Measurements from ENCODE around the gene USP33.
"Not testable (repeated sequence)": the region's sequence is repeated elsewhere in the genome, so short reads cannot be mapped to it uniquely, and the experiment has no call there.

Gene USP33

DNA sequence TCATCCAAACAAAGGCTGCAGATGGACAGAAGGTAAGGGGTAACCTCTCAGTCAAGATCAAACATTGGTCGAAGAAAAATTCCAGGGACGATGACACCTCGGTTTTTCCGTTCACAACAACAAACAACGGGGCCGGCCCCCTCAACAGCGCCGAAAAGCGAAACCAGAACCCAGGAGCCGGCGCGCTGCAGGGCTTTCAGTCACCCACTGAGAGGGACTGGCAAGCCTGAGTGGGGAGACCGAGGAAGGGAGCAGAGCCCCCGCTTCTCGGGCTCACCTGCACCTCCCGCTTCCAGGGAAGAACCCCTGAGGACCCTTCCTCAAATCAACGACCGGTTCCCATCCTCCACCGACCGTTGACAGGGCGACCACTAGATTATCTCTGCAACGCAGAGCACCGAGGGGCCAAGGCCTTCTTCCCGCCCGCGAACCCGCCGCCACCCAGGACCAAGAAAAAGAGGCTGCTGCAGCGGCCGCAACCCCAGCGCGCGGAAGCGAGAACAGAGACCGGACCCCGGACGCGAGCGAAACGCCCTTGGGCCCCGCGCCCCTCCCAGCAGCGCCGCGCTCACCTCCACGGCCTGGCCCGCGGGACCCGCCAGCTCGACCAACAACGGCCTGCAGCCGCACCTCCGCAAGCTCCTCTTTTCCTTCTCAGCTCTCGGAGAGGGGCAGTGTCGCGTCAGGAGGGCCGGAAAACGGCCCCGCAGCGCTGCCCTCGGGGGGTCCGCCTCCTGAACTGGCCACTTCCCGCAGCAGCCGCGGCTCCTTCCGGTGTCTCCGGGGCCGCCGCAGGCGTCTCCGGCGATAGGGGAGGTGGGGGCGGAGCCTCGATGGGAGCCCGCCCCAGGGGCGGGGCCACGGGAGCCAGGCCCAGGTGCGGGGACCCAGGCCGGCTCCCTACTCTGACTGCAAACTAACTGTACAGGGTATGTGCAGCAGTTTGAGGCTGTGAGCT, at the start of gene USP33:
Gene USP33, minus strand, starts transcription at position 782 of the 958 bp plus-strand sequence. CDS start 18,155 bp downstream, outside the sequence.
- DNase-seq (ENCODE audit: low read depth in 2 of 2): peak; percentile 72 to 86

GRCh38 chr1:77803371-77803770, 43.7 kb upstream of the USP33 start:
- no peak for DNase-seq (ENCODE audit: low read depth in 2 of 2)

GRCh38 chr1:77802026-77802425, 42.4 kb upstream of the USP33 start:
- DNase-seq (ENCODE audit: low read depth in 2 of 2): no peak

GRCh38 chr1:77797991-77798390, 38.3 kb upstream of the USP33 start:
- DNase-seq (ENCODE audit: low read depth in 2 of 2): no peak

- DNase-seq (ENCODE audit: low read depth in 2 of 2): no peak
Measured at GRCh38 chr1:77796695-77797405, 37.2 kb upstream of the USP33 start.

GRCh38 chr1:77794550-77794949, 34.9 kb upstream of the USP33 start:
- DNase-seq (ENCODE audit: low read depth in 2 of 2): no peak

GRCh38 chr1:77786093-77786741, 26.6 kb upstream of the USP33 start:
- DNase-seq (ENCODE audit: low read depth in 2 of 2): not testable (repeated sequence)

- no peak for DNase-seq (ENCODE audit: low read depth in 2 of 2)
Measured at GRCh38 chr1:77783141-77783540, 23.5 kb upstream of the USP33 start.

DNA sequence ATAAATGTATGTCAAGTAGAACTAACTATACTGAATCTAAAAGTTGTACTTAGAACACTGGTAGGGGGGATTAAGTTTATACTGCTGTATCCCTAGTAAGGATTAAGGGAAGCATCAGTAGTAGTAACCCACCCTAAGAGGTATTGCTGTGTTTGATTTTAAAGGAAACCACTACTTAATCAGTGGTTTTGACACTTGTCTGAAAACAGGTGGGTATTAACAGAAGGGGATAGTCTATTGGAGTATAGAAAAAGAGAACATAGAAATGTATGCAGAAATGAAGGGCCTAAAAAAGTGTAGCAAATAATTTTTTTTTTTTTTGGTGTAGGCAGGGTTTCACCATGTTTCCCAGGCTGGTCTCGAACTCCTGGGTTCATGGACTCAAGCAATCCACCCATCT, 22.0 kb upstream of the USP33 start:
- DNase-seq (ENCODE audit: low read depth in 2 of 2): no peak

GRCh38 chr1:77779529-77780281, 20.1 kb upstream of the USP33 start, which contains the start of gene MIGA1:
TSS of gene MIGA1 (plus strand) at chr1:77779649. CDS start at chr1:77783253, 3,604 bp downstream.
- peak; percentile 67 to 81 for DNase-seq (ENCODE audit: low read depth in 2 of 2)

DNA sequence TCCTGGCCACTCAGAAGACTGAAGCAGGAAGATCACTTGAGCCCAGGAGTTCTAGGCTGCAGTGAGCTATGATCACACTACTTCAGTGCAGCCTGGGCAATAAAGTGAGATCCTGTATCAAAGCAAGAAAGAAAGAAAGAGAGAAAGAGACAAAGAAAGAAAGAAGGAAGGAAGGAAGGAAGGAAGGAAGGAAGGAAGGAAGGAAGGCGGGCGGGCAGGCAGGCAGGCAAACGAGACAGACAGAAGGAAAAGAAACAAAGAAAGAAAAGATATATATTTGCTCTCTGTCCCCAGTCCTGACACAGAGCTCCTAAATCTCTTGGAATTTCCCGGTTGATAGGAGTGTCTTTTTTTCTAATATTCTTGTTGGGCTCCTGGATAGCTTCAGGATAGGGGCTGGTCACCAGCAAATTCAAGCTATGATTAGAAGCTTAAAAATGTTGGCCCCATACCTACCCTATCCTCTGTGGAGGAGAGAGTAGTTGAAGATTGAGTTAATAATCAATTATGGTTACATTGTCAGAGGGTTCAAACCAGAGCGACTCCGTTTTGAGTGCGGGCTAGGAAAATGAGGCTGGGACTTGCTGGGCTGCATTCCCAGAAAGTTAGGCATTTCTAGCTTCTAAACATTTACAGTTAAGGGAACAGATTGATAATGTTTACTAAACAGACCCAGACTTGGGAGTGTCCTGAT, 16.5 kb upstream of the USP33 start:
- DNase-seq (ENCODE audit: low read depth in 2 of 2): no peak

- no peak for DNase-seq (ENCODE audit: low read depth in 2 of 2)
Measured at GRCh38 chr1:77768006-77768405, 8.4 kb upstream of the USP33 start.

GRCh38 chr1:77762072-77762476, 2.4 kb upstream of the USP33 start:
- no peak for DNase-seq (ENCODE audit: low read depth in 2 of 2)

GRCh38 chr1:77757603-77758002, 2.0 kb downstream of the USP33 start:
- DNase-seq (ENCODE audit: low read depth in 2 of 2): no peak

DNA sequence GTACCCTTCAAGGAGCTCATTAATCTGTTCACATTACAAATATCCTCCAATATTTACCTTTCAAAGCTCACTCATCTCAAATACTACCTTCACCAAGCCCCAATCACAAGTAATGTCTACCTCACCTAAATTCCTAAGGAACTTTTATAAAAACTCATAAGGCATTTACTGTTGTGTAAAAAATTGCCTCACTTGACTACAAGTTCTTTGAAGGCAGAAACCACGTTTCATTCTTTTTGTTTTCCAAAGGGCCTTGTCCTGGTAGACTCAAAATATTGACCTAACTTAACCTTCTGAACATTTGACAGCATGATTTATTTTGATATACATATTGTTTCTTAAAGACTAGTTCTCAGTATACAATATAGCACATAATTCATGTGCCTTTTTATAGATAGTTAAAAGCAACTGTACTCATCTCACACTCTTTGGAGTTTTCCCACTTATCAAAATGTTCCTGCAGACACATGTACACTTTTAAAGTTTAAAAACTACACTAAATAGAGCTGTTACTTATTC, 2.5 kb downstream of the USP33 start:
- no peak for DNase-seq (ENCODE audit: low read depth in 2 of 2)

GRCh38 chr1:77756052-77756754, 3.4 kb downstream of the USP33 start:
- no peak for DNase-seq (ENCODE audit: low read depth in 2 of 2)

- DNase-seq (ENCODE audit: low read depth in 2 of 2): not testable (repeated sequence)
Measured at GRCh38 chr1:77749489-77749888, 10.2 kb downstream of the USP33 start.

- DNase-seq (ENCODE audit: low read depth in 2 of 2): no peak
Measured at GRCh38 chr1:77744576-77744975, 15.1 kb downstream of the USP33 start.

DNA sequence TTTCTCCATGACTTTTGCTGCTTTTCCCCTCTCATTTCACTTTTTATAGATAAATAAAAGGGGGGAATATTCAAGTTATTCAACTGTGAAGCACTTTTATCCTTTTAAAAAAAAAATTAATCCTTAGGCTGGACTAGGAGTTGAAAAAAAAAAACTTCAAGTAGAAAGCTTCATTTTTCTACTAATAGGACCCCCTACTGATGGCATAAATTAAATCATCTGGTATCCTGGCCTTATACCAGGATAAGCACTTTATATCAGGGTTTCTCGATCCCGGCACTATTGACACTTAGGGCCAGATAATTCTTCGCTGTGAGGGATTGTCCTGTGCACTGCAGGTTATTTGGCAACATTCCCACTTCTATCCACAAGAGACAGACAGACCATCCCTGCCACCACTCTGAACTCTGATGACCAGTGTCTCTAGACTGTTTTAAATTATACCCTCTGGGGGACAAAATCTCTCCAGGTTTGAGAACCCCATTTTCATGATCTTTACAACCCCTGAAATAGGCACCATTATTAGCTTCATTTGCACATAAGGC, 17.6 kb downstream of the USP33 start:
- DNase-seq (ENCODE audit: low read depth in 2 of 2): no peak

GRCh38 chr1:77741316-77741715, 18.3 kb downstream of the USP33 start:
- no peak for DNase-seq (ENCODE audit: low read depth in 2 of 2)
